GM18526 (cell line): Measurements from ENCODE around the gene CUX1.

Experiments
- POLR2A ChIP-seq: IDR thresholded peaks from 3 replicates; pipeline ENCODE4 v1.6.1; 2011; ENCODE audit not compliant: insufficient read length; ENCODE audit errors: extremely low read depth

CUX1 gene

DNA sequence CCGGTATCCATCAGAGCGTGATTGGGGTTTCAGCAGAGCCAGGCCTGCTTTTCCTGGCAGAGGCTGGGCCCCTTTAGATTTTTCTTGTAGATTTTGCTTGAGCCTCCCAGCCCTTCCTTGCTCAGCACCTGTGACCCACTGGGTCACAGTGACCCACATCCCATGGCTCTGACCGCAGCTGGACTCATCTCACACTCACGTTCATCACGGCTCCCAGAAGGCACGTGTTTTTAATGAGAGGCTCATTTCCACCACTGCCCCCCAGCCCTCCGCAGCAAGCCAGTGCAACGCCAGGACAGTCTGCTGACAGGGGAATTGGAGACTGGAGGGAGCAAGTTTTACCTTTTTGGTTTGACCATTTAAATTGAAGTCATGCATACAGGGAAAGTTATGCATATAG is 155.7 kb downstream of the CUX1 start:
- TF ChIP-seq POLR2A: no peak

DNA sequence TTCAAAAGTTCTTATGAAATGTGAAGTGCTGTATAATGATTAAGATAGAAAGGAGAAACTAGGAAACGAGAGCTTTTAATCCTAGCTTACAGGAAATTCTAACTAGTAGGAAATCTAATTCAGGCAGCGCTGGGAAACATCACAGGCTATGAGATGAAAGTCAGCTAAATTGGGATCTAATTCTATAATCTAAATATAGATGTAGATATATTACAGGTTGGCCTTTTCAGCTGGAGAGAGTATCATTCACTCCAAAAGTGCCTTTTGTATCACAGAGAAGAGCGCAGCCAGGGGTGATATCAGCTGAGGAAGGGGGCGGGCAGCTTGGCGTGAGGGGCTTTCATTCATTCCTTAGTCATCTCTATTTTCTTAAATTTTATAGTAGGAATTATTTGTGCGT is 157.0 kb downstream of the CUX1 start:
- TF ChIP-seq POLR2A: no peak

DNA sequence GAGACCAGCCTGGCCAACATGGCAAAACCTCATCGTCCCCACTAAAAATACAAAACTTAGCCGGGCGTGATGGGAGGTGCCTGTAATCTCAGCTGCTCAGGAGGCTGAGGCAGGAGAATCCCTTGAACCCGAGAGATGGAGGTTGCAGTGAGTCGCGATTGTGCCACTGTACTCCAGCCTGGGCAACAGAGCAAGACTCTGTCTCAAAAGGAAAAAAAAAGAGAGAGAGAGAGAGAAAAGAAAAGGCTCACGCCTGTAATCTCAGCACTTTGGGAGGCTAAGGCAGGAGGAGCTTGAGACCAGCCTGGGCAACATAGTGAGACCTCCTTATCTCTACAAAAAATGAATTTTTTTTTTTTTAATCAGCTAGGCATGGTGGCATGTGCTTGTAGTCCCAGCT is 157.6 kb downstream of the CUX1 start:
- no peak for TF ChIP-seq POLR2A

DNA sequence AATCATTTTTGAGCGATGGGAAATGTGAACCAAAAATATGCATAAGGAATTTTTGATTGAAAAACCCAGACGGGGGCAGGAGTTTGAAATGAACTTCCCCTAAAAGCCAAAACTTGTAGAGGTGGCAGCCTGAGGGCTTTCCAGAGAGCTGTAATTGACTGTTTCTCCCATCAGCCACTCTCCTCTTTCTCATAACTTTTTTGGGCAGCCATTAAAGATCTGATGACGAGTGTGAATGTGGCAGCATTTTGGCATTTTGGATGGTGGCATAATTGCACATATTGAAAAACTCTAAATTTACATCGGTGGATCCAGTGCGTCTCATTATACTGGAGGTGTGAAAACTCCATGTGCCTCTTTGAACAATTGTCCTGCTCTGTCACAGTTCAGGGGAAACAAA is 159.0 kb downstream of the CUX1 start:
- TF ChIP-seq POLR2A: no peak

DNA sequence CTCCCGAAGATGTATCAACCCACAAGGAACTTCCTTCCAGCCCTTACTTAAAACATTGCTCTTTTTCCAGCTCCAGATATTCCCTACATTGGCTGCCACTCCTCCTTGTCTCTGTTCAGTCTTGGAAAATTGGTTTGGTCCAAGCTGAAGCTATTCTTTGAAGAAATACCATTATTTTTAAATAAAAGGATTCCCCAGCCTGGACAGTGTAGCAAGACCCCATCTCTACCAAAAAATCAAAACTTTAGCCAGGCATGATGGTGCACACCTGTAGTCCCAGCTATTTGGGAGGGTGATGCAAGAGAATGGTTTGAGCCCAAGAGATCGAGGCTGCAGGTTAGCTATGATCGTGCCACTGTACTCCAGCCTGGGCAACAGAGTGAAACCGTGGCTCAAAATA is 159.8 kb downstream of the CUX1 start:
- no peak for TF ChIP-seq POLR2A

DNA sequence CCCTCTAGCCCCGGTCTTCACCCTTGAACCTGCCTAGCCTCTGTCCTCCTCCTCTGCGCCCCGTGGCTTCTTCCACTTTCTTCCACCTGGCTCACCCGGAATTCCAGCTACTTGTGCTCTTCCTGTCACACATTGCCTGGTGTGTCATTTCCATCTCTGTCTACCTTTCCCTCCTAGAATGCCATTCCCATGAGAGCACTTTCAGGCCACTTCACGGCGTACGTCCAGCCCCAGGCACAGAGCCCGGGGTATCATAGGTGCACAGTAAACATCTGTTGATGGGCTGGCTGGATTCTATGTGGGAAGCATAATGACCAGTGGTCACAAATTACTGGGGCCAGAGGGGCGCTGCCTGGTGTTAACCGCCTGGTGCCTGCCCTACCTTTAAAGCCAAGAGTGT is 161.3 kb downstream of the CUX1 start:
- TF ChIP-seq POLR2A: no peak

DNA sequence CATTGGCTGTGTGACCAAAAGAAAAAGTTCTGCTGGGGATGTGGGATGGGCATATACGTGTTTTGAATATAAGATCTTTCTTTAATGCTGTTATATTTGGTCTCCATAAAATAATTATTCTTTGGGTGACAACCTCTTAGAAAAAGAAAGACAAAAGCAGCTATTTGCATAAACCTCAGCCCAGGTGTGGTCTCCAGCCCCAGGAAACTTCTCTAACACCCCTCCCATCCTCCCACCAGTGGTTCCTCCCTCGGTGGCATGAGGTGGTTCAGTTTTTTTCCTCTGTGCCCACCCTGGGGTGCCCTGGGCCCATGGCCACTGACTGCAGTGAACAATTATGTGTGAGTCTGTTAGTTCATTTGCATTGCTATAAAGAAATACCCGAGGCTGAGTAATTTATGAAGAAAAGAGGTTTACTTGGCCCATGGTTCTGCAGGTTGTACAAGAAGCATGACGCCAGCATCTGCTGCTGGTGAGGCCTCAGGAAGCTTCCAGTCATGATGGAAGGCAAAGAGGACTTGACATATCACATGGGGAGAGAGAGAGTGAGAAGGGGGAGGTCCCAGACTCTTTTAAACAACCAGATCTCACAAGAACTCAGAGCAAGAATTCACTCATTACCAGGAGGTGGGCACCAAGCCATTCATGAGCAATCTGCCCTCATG is 165.9 kb downstream of the CUX1 start:
- no peak for TF ChIP-seq POLR2A

DNA sequence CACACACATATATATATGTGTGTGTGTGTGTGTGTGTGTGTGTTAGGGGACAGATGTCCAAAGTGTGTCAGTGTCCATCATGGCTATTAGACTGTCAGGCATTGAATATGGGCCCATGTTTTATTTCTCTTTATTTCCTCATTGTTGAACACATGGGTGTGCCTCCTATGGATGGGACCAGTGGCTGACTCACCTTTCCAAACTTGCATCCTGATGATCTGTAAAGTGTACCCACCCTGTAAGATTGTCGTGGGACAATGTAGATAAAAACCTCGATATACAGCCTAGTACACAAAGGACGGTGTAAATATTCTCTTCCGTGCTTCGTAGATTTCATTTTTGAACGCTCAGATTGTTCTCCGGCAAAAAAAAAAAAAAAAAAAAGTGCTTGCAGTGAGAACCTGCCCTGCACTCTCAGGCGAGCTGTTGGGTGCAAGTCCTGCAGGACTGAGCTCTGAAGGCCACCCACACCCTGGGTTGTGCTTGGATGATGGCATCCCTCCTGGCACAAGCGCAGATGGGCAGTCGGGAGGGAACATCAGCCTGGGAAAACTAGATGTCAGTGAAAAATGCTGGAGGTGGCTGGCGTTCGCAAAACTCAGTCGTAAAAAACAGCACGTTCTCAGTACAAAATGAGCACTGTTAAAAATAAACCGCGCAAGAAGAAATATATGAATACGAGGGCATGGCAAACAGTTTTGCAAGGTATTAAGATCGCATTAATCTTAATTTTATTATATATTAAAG is 166.9 kb downstream of the CUX1 start:
- TF ChIP-seq POLR2A: no peak

DNA sequence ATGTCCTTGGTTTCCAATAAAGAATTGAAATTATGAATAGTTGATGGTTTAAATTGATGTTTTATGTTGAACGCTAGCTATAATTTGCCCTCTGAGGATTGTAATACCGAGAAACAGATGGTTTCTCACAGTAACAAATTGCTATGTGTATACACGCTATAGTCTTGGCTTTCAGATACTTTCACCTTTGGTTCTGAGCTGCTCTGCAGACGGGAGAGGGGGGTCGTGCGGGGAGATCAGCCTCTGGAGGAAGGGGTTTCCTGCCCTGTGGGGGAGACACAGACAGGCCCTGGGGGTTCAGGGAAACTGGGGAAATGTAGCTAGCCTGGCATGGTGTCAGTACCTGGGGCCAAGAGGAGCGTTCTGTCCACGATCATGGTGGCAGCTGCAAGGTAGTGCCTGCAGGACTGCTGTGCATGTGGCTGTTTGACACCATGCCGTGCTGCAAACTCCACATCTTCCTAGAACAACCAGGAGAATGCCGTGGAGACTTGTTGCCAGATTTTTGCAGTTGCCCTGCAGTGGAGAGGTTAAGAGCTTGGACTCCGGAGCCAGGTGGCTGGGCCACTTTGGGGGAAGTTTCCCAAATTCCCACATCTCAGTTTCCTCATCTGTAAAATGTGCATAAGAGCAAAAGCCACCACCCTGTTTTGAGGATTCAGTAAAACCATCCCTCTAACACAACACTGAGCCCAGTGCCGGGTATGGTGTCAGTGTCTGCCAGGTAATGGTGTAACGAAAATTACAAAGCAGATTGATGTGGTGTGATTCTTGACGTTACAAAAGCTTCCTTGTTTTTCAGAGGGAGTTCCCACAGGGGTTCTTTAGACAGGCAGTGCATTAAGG is 167.9 kb downstream of the CUX1 start:
- no peak for TF ChIP-seq POLR2A

DNA sequence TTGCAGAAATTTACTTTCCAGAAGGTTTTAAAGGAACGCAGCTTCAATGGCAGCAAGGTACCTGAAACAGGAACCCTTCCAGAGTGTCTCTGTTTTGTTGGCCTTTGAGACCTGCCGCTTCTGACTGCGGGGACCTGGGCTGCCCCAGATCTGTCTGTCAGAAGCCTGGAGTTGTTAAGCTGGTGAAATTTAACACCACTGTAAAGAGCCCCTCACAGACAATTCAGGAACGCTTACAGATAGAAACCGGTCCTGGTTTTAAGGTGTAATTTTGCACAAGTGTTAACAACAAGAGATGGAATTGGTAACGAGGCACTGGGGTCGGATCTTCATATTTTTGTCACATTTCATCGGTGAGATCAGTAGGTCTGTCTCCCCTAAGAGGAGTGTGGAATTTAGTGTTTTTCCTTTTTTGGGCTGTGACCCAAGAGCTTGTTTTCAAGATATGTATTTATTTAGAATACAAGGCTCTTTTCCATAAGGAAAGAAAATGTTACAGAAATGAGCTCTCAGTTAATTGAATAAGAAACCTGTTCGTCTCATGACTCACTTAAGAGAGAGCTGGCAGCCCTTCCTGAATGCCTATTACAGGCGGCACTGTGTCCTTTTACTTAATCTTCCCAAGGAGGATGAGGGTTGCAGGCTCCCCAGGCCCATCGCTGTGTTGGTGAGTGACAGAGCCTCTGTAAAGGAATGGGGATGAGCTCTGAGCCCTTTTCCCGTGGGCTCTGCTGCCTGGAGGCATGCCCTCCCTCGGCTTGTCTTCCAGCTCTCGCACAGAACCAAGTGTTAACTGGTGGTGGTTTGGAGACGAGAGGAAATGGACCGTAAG is 168.7 kb downstream of the CUX1 start:
- no peak for TF ChIP-seq POLR2A

DNA sequence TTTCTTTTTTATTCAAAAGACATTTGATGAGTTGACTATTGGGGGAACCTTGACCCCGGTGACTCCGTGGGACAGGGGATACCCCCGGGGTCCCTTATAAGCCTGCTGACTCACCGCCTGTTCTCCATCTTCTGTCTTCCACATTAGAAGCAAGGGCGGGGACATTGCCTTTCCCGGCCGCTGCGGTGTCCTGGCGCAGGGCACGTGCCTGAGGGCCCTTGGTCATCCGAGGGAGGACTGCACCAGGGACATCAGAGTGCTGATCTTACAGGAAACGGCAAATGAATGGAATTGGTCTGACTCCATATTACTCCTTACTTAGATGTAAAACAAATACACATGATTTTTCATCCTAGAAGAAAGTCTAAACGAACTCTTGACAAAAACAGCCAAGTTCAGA is 170.1 kb downstream of the CUX1 start:
- TF ChIP-seq POLR2A: no peak

DNA sequence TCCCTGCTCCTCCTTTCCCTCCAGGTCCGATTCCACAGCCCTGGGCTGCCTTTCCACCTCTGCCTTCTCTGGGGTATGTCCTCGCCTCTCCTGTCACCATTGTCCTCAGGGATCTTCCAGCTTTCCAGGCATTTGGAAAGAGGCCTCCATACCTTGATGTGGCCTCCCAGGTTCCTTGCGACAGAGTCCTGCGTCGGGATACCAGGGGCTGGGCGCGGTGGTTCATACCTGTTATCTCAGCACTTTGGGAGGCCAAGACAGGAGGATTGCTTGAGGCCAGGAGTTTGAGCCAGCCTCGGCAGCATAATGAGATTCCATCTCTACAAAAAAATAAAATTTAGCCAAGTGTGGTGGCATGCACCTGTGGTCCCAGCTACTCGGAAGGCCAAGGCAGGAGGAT is 171.1 kb downstream of the CUX1 start:
- no peak for TF ChIP-seq POLR2A

DNA sequence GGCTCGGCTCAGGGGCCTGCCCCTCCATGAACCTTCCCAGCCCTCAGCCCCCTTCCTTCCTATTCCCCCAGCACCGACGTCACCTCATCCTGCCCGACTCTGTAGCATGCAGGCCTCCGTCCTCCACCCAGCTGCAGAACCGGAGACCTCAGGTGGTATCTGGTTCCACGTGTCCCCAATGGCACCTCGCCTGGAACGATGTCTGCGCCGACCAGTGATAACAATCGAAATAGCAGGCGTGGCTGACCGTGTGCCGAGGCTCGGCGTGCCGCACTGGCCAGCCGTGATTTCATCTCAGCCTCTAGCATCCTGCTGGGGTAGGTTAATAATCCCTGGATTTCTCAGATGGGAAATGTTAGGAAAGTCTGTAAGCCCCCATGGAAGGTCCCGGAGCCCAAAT is 171.7 kb downstream of the CUX1 start:
- no peak for TF ChIP-seq POLR2A

DNA sequence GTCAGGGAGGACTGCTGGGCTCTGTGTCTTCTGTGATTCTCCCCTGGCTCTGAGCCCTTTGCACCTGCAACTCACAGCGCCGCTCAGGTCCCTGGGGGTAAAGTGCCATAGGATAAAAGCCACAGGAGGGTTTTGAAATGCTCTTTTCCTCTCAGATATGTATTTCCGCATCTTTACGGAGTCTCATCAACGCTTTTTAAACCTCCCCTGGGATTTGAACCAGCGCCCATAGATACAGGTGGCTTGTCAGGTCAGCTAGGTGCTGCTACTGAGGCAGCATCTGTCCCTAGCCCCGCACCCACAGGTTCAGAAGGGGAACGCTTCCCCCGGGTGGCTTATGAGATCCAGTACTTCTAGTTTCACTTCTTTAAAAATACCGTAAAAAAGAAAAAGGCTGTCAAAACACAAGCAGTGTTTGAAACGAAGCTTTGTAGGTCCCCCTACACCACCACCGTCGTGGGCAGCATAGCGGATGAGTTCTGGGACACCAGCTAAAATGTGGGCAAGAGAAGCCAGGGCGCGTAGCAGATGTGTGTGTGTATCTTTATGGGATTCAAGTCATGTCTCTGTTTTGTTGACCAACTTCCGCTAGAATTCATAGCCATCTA is 173.5 kb downstream of the CUX1 start:
- no peak for TF ChIP-seq POLR2A

DNA sequence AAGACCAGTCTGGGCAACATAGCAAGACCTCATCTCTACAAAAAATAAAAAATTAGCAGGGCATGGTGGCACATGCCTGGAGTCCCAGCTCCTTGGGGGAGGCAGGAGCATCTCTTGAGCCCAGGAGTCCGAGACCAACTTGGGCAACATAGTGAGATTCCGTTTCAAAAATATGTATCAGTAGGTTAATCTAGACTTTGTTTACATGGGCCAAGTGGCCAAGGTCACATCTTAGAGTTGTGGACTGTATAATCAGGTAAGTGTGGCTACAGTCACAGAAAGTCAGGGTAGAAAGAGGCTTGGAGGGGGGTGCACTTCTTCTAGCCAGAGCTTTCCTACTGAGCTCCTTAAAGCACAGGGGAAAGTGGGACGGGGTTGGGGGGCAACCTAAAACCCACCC is 174.4 kb downstream of the CUX1 start:
- no peak for TF ChIP-seq POLR2A
